ENCODE measurements around the gene KIF5A. TPM values are rescaled to one million over a fixed set of nuclear protein-coding genes. Genes with fewer than 3 reads are reported as not detected.
"Not testable (repeated sequence)": the region's sequence is repeated elsewhere in the genome, so short reads cannot be mapped to it uniquely, and the experiment has no call there.

The KIF5A gene
- total and polyA plus RNA-seq, 2 of the 4 experiments (the other 2 are of a cell fraction), result 0.15 to 0.18 TPM

DNA sequence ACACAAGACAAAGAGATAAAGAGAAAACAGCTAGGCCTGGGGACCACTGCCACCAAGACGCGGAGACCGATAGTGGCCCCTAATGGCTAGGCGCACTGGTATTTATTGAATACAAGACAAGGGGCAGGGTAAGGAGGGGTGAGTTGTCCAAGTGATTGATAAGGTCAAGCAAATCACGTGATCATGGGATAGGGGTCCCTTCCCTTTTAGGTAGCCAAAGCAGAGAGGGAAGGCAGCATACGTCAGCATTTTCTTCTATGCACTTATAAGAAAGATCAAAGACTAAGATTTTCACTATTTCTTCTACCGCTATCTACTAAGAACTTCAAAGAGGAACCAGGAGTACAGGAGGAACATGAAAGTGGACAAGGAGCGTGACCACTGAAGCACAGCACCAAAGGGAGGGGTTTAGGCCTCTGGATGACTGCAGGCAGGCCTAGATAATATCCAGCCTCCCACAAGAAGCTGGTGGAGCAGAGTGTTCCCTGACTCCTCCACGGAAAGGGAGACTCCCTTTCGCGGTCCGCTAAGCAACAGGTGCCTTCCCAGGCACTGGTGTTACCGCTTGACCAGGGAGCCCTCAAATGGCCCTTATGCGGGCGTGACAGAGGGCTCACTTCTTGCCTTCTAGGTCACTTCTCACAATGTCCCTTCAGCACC lies 39.2 kb downstream of the KIF5A start:
- DNase-seq; H4K91ac ChIP-seq (ENCODE audit: insufficient read depth, low read depth, low read length); H3K4me1 ChIP-seq (ENCODE audit: control insufficient read depth, insufficient read depth, low read length); H4K20me1 ChIP-seq (ENCODE audit: insufficient read depth, low read length); intact Hi-C loops (cut with micrococcal nuclease); CTCF ChIA-PET; H4K5ac ChIP-seq (ENCODE audit: low read depth, low read length); H2AK5ac ChIP-seq (ENCODE audit: low read depth, low read length); H3K4ac ChIP-seq (ENCODE audit: low read depth, low read length); H4K8ac ChIP-seq (ENCODE audit: low read depth in 2 of 2, low read length in 2 of 2); ATAC-seq (ENCODE audit: low read depth); H3K56ac ChIP-seq (ENCODE audit: extremely low read depth, insufficient read depth, low read length); H3K9ac ChIP-seq (ENCODE audit: low read depth, low read length); H3K4me3 ChIP-seq (ENCODE audit: insufficient read depth, low read depth, low read length); H2AFZ ChIP-seq (replicated peaks; ENCODE audit: low read length, poor library complexity); H2BK120ac ChIP-seq (ENCODE audit: low read depth, low read length); H3K27ac ChIP-seq (ENCODE audit: insufficient read depth, low read length); POLR2A ChIA-PET (ENCODE audit: unreplicated experiment); H3K18ac ChIP-seq (ENCODE audit: low read depth, low read length); H3K23ac ChIP-seq (ENCODE audit: low read depth, low read length); H2BK5ac ChIP-seq (ENCODE audit: low read depth, low read length, poor library complexity, severe bottlenecking); H3K9me3 ChIP-seq (ENCODE audit: control insufficient read depth, insufficient read depth, low read length); H3K14ac ChIP-seq (replicated peaks; ENCODE audit: low read depth, low read length); H2BK15ac ChIP-seq (ENCODE audit: low read depth, low read length); BruUV-seq (replicated peaks); dilution Hi-C loops (cut with HindIII; ENCODE audit: low sequenced_read_pairs, unreplicated experiment); H3K36me3 ChIP-seq (ENCODE audit: control insufficient read depth, insufficient read depth, low read length); H3K4me2 ChIP-seq (ENCODE audit: low read depth, low read length); H2BK20ac ChIP-seq (ENCODE audit: low read depth, low read length); H2AK9ac ChIP-seq (replicated peaks; ENCODE audit: low read depth, low read length, poor library complexity): not testable (repeated sequence)
- peaks cover 27% of the 10 kb centered on the region for H3K27me3 ChIP-seq (ENCODE audit: control insufficient read depth, insufficient read depth, low read length)
- 57% methylated on average over 3 of the region's 15 CpGs; no CpG with 5 or more reads in 1 of the 2 experiments for WGBS, 2 experiments (ENCODE audit: extremely low coverage in 2 of 2, insufficient read length in 1 of 2)
- H3K79me1 ChIP-seq (ENCODE audit: low read depth in 1 of 2, low read length in 2 of 2), result peaks cover 15 to 25% of the 10 kb centered on the region in 2 experiments; a peak in 3 of 4 replicates
- H3K9me1 ChIP-seq (ENCODE audit: insufficient read depth, low read length), result peaks cover 11% of the 10 kb centered on the region
- in situ Hi-C loops (cut with MboI; ENCODE audit: low sequenced_read_pairs), result loop anchor here (10.0 kb wide), 1 partner anchor 146 kb away; the partner anchor contains the start of gene AGAP2
